ENCODE data around the gene PTH1R.

GRCh38 chr3:46860017-46860809 is 17.3 kb upstream of the PTH1R start:
- no peak for TF ChIP-seq POLR2A (IDR thresholded peaks at IDR 0.05; ENCODE audit: low read depth, low read length)
- no peak for TF ChIP-seq POLR2AphosphoS5 (IDR thresholded peaks at IDR 0.05; ENCODE audit: low read depth, low read length)
- no peak for TF ChIP-seq SPI1 (IDR thresholded peaks at IDR 0.05; ENCODE audit: low read depth, low read length)
